Chondrocyte (in vitro differentiated cells): ENCODE data around the gene CAD. TPM values are rescaled to one million over a fixed set of nuclear protein-coding genes. Genes with fewer than 3 reads are reported as not detected.
"Not testable (repeated sequence)": the region's sequence is repeated elsewhere in the genome, so short reads cannot be mapped to it uniquely, and the experiment has no call there.

Experiments used
- DNase-seq: peaks from one replicate; pipeline ENCODE4 v3.0.0; 2021; ENCODE audit warnings: mixed read lengths, low spot score
- H3K27ac Mint-ChIP-seq: one replicate; pipeline ENCODE4 v1.8.0; 2021; ENCODE audit warnings: mild to moderate bottlenecking, moderate library complexity, mixed read lengths; ENCODE audit not compliant: unreplicated experiment
- H3K27me3 Mint-ChIP-seq: 2 replicates; pipeline ENCODE4 v1.8.0; 2021; ENCODE audit warnings: low read depth, mixed read lengths
- H3K36me3 Mint-ChIP-seq: 2 replicates; pipeline ENCODE4 v1.8.0; 2021; ENCODE audit warnings: low read depth, mixed read lengths
- H3K4me1 Mint-ChIP-seq: 2 replicates; pipeline ENCODE4 v1.8.0; 2021; ENCODE audit warnings: low read depth, mild to moderate bottlenecking, mixed read lengths
- H3K4me3 Mint-ChIP-seq: one replicate; pipeline ENCODE4 v1.8.0; 2021; ENCODE audit warnings: mild to moderate bottlenecking, moderate library complexity, mixed read lengths; ENCODE audit not compliant: unreplicated experiment
- H3K9me3 Mint-ChIP-seq: 2 replicates; pipeline ENCODE4 v1.8.0; 2021; ENCODE audit warnings: low read depth, mixed read lengths
- total RNA-seq: library from RNA; stranded (reverse); gene quantifications from 3 replicates; pipeline ENCODE4 v1.2.1, GENCODE V29; 2021
- TF ChIP-seq, protein P1 (sequence below): fragments of 200-600 bp; sonication (generic); IDR thresholded peaks from 2 replicates; pipeline ENCODE4 v1.5.0; 2021; ENCODE audit warnings: antibody characterized with exemption, mild to moderate bottlenecking, moderate library complexity

The CAD gene
- total RNA-seq, 1 donor from 2014 or later = 55.0 TPM

DNA sequence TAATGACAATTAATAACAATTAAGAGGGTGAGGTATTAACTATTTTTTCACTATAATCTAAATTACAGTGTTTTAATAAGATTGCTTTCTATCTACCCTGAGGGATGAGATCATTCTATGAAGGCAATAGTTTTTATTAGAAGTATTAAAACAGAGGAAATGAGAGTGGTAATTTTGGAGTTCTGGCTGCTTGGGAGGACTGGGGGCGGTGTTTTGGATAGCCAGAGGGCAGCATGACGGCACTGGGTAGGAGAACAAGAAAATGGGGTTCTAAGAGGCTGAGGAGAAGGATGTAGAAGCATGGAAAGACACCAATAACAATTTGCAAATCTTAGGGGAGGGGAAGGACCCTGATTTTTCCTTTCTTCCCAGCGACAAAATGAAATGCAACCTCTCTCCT, 53.0 kb downstream of the CAD start:
- Mint-ChIP-seq H3K36me3 (no peaks in the 10 kb centered on the region), H3K27ac (no peak overlapping the region), H3K4me1 (no peaks in the 10 kb centered on the region), H3K4me3 (no peak overlapping the region), H3K27me3 (peaks cover 28% of the 10 kb centered on the region), H3K9me3 (no peaks in the 10 kb centered on the region)
- TF ChIP-seq, protein P1, sequence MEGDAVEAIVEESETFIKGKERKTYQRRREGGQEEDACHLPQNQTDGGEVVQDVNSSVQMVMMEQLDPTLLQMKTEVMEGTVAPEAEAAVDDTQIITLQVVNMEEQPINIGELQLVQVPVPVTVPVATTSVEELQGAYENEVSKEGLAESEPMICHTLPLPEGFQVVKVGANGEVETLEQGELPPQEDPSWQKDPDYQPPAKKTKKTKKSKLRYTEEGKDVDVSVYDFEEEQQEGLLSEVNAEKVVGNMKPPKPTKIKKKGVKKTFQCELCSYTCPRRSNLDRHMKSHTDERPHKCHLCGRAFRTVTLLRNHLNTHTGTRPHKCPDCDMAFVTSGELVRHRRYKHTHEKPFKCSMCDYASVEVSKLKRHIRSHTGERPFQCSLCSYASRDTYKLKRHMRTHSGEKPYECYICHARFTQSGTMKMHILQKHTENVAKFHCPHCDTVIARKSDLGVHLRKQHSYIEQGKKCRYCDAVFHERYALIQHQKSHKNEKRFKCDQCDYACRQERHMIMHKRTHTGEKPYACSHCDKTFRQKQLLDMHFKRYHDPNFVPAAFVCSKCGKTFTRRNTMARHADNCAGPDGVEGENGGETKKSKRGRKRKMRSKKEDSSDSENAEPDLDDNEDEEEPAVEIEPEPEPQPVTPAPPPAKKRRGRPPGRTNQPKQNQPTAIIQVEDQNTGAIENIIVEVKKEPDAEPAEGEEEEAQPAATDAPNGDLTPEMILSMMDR = no peak
- DNase-seq = no peak

DNA sequence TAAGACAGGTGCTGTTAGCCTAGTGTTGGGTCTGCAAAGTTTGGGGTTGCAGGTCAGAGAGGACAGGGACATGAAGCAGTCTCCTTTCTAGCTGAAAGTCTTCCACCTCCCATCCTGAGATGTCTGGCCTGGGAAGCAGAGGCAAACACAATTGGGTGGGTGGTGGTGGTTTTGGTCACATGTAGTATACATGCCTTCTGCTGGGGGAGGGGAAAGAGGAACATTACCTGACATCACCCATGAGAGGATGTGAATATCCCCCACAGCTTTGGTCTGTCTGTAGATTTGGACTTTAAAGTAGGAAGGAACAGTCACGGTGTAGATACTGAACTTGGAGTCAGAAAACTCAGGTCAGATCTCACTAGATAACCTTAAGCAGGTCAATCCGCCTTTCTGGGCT, 53.5 kb downstream of the CAD start:
- TF ChIP-seq, protein P1 = no peak
- Mint-ChIP-seq H3K36me3 (no peaks in the 10 kb centered on the region), H3K27ac (no peak overlapping the region), H3K9me3 (no peaks in the 10 kb centered on the region), H3K27me3 (peaks cover 28% of the 10 kb centered on the region), H3K4me1 (no peaks in the 10 kb centered on the region), H3K4me3 (no peak overlapping the region)
- DNase-seq = no peak

DNA sequence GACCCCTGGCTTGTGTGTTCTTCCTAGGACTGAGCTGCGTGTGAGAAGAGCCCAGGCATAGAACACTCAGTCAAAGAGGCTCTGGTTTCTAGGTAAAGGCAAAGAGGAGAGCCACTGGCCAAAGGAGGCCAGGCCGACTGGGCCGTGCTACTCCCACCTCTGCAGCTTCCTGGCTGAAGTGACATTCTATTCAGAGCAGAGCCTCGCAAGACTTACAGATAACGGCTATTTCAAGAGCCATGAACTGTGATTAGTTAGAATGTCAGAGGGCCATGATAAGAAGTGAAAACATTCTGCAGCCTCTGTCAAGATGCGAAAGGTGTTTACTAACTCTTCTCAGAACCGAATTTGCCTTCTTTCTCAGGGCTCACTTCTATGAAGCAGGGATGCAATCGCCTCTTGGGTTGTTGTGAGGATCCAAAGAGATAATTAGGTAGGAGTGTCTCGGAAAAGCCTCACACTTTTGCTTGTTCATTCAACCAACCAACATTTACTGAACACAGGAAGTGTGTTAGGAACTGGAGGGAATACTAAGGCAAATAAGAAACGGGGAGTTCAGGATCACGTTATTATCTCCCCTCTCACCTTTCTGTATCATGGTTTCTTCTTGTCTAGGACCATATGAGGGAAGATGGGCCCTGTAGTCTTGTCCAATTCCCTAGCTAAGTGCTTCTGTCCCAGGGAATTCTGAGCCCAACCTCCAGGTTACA, 54.6 kb downstream of the CAD start:
- Mint-ChIP-seq H3K9me3 (no peaks in the 10 kb centered on the region), H3K36me3 (no peaks in the 10 kb centered on the region), H3K27ac (no peak overlapping the region), H3K27me3 (peaks cover 34% of the 10 kb centered on the region), H3K4me1 (no peaks in the 10 kb centered on the region), H3K4me3 (no peak overlapping the region)
- TF ChIP-seq, protein P1 = no peak
- DNase-seq = no peak

DNA sequence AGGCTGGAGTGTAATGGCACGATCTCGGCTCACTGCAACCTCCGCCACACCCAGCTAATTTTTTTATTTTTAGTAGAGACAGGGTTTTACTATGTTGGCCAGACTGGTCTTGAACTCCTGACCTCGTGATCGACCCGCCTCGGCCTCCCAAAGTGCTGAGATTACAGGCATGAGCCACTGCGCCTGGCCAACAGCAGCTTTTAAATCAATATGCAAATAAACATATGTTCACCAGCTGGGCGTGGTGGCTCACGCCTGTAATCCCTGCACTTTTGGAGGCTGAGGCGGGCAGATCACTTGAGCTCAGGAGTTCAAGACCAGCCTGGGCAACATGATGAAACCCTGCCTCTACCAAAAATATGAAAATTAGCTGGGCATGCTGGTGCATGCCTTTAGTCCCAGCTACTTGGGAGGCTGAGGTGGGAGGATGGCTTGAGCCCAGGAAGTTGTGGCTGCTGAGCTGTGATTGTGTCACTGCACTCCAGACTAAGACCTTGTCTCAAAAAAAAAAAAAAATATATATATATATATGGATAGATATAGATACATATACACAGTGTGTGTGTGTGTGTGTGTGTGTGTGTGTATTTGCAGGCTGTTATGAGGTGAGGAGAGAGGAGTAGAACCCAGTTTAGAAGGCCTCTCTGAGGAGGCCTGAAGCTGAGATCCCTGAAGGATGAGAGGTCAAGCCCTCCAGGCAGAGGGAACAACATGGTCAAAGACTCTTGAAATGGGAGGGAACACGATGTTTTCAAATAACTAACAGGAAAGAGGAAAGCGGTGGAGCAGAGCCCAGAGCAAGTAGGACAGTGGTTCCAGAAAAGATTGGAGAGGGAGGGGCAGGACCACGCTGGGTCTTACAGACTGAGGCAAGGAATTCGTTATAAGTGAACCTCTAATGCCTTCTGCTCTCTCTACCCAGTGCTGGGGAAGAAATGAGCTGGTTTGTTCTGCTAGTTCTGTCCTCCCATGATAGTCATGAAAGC, 55.7 kb downstream of the CAD start:
- peaks cover 40% of the 10 kb centered on the region for H3K27me3 Mint-ChIP-seq
- not testable (repeated sequence) for H3K36me3 Mint-ChIP-seq, H3K4me1 Mint-ChIP-seq, DNase-seq, H3K9me3 Mint-ChIP-seq, H3K4me3 Mint-ChIP-seq, H3K27ac Mint-ChIP-seq

DNA sequence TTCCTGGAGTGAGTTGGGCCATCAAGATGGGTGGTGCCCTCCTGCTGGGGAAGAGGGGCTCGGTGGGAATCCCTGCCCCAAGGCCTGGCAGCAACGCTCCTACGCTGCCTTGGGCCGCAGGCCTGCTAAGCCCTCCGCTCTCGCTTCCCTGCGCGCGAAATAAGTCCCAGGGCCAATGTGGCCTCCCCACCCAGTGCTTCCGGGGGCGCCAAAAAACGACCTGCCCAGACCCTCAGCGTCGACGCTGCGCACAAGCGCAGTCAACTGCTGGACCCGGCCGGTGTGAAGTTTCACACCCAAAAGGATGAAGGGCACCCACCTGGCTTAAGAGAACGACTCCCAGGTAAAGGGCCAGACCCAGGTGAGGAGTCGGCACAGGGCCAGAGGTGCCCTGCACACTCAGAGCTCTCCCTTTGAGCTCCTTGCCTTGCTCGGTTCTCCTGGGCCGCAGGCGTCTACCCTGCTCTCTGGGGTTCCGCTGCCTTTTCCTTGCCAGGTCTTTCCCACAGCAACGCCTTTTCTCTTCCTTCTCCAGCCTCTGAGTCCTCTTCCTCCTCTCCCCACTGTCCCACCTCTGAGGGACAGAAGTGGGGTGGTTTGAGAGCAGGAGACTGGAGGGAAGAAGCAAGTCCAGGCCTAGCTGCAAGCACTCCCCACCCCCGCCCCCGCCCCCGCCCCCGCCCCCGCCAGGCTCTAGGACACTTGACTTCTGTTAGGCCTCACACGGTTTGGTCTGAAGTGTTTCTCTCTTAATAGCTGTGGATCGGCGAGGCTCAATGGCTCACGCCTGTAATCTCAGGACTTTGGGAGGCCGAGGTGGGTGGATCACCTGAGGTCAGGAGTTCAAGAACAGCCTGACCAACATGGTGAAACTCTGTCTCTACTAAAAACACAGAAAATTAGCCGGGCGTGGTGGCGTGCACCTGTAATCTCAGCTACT, 58.3 kb downstream of the CAD start, which contains the start of gene DNAJC5G:
TSS of gene DNAJC5G (plus strand) at position 223 of the 940 bp plus-strand sequence. CDS start 1,296 bp downstream, outside the sequence.
- no peak within 1 kb of the TSS for H3K4me3 Mint-ChIP-seq
- H3K36me3 Mint-ChIP-seq = no peaks in the 10 kb centered on the region
- no peak within 1 kb of the TSS for H3K27ac Mint-ChIP-seq
- TF ChIP-seq, protein P1 = no peak
- peaks cover 37% of the 10 kb centered on the region for H3K27me3 Mint-ChIP-seq
- H3K9me3 Mint-ChIP-seq = no peaks in the 10 kb centered on the region
- DNase-seq = no peak
- peaks cover 5% of the 10 kb centered on the region for H3K4me1 Mint-ChIP-seq
